Esophagus muscularis mucosa (tissue), 4 donors: ENCODE data around the gene PCNX3.

Source experiments
- EP300 ChIP-seq: sonication (generic); formaldehyde crosslinking; IDR thresholded peaks from one replicate; pipeline ENCODE4 v1.6.1; 2017; ENCODE audit warnings: antibody characterized with exemption
- POLR2A ChIP-seq: fragments of 450-650 bp; IDR thresholded peaks from one replicate; pipeline ENCODE4 v1.6.1; 2017; ENCODE audit warnings: antibody characterized with exemption, moderate library complexity, mild to moderate bottlenecking, low read depth
- POLR2AphosphoS5 ChIP-seq, 2 donors: sonication (generic); formaldehyde crosslinking; IDR thresholded peaks; one replicate each; pipeline ENCODE4 v1.6.1; 2017; ENCODE audit warnings: antibody characterized with exemption in 2 of 2
- TF ChIP-seq, protein P1 (sequence below), 3 experiments: fragments of 200-600 bp in 2 of 3; fragments of 450-650 bp in 1 of 3; sonication (generic) in 2 of 3; IDR thresholded peaks; one replicate each; pipeline ENCODE4 v1.5.1; 2017 to 2019; ENCODE audit warnings: antibody characterized with exemption in 3 of 3, mild to moderate bottlenecking in 2 of 3, moderate library complexity in 1 of 3

DNA sequence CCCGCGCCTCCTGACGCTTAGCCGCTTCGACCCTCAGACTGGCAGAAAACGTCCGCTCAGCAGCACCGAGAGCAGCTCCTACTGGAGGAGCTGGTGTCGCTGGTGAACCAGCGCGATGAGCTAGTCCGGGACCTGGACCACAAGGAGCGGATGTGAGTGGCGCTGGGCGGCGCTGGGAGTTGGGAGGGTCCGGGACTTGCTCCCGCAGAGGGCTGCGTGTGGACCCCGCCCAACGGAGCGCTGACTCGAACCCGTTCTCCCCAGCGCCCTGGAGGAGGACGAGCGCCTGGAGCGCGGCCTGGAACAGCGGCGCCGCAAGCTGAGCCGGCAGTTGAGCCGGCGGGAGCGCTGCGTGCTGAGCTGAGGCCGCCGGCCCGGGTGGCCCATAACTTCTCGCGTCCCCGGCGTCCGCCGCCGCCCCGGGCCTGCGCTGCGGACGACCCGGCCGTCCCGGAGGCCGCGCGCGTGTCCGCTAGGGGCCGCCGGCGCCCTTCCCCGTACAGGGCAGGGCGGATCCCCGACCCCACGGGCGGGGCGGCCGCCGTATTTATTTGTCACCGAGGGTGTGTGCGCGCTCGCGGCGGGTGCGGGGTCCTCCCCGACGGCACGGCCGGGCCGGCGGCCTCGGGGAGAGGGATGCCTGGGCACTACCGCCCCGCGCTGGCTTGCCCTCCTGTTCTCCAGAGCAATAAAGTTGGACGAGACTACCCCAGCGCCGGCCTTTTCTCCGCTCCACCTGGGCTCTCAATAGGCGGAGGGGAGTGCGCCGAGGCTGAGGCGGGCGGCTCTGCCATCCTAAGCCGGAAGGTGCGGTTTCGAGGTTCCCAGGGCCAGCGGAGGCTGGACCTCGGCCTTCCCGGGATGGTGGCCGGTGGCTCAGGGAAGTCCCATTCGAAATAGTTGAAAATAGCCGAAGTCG, 23.4 kb upstream of the PCNX3 start:
- TF ChIP-seq POLR2AphosphoS5 (IDR thresholded peaks at IDR 0.05) (peak; percentile 6 to 50), POLR2A (no peak), EP300 (no peak)
- TF ChIP-seq, protein P1, sequence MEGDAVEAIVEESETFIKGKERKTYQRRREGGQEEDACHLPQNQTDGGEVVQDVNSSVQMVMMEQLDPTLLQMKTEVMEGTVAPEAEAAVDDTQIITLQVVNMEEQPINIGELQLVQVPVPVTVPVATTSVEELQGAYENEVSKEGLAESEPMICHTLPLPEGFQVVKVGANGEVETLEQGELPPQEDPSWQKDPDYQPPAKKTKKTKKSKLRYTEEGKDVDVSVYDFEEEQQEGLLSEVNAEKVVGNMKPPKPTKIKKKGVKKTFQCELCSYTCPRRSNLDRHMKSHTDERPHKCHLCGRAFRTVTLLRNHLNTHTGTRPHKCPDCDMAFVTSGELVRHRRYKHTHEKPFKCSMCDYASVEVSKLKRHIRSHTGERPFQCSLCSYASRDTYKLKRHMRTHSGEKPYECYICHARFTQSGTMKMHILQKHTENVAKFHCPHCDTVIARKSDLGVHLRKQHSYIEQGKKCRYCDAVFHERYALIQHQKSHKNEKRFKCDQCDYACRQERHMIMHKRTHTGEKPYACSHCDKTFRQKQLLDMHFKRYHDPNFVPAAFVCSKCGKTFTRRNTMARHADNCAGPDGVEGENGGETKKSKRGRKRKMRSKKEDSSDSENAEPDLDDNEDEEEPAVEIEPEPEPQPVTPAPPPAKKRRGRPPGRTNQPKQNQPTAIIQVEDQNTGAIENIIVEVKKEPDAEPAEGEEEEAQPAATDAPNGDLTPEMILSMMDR (IDR thresholded peaks at IDR 0.05): peak in 2 of 3 experiments; percentile 7 to 15
